ENCODE data around the gene OR52A5. TPM values are rescaled to one million over a fixed set of nuclear protein-coding genes. Genes with fewer than 3 reads are reported as not detected.
"Not testable (repeated sequence)": the region's sequence is repeated elsewhere in the genome, so short reads cannot be mapped to it uniquely, and the experiment has no call there.

Gene OR52A5
- total RNA-seq = not detected

GRCh38 chr11:5137996-5138395 lies at the start of gene OR52A5:
OR52A5 (minus strand) TSS chr11:5138356; CDS start chr11:5132642, 5,714 bp downstream.
- Histone ChIP-seq H3K9me3 (no peaks in the 10 kb centered on the region), H3K27me3 (no peaks in the 10 kb centered on the region), H3K27ac (no peak within 1 kb of the TSS), H3K4me3 (no peak within 1 kb of the TSS), H3K36me3 (no peaks in the 10 kb centered on the region), H3K4me1 (no peaks in the 10 kb centered on the region)
- WGBS, 2 donors = 73 to 86% methylated on average over 2 of the region's 2 CpGs
- no peak for DNase-seq
- intact Hi-C loops (cut with DNase I) = no loop called here
- TF ChIP-seq, protein P1, sequence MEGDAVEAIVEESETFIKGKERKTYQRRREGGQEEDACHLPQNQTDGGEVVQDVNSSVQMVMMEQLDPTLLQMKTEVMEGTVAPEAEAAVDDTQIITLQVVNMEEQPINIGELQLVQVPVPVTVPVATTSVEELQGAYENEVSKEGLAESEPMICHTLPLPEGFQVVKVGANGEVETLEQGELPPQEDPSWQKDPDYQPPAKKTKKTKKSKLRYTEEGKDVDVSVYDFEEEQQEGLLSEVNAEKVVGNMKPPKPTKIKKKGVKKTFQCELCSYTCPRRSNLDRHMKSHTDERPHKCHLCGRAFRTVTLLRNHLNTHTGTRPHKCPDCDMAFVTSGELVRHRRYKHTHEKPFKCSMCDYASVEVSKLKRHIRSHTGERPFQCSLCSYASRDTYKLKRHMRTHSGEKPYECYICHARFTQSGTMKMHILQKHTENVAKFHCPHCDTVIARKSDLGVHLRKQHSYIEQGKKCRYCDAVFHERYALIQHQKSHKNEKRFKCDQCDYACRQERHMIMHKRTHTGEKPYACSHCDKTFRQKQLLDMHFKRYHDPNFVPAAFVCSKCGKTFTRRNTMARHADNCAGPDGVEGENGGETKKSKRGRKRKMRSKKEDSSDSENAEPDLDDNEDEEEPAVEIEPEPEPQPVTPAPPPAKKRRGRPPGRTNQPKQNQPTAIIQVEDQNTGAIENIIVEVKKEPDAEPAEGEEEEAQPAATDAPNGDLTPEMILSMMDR (IDR thresholded peaks at IDR 0.05) = no peak
- no peak for TF ChIP-seq POLR2A (IDR thresholded peaks at IDR 0.05)

GRCh38 chr11:5178046-5178837 lies 40.1 kb upstream of the OR52A5 start:
- Histone ChIP-seq H3K27ac (no peak overlapping the region), H3K36me3 (no peaks in the 10 kb centered on the region), H3K4me1 (no peaks in the 10 kb centered on the region), H3K27me3 (no peaks in the 10 kb centered on the region), H3K9me3 (no peaks in the 10 kb centered on the region), H3K4me3 (no peak overlapping the region)
- intact Hi-C loops (cut with DNase I) = no loop called here
- 72 to 76% methylated on average over 10 of the region's 10 CpGs for WGBS, 2 donors
- TF ChIP-seq, protein P1 (IDR thresholded peaks at IDR 0.05) = no peak
- TF ChIP-seq POLR2A (IDR thresholded peaks at IDR 0.05) = no peak
- DNase-seq = no peak

- DNase-seq = no peak
- Histone ChIP-seq H3K9me3 (no peaks in the 10 kb centered on the region), H3K4me3 (no peak overlapping the region), H3K27me3 (no peaks in the 10 kb centered on the region), H3K4me1 (no peaks in the 10 kb centered on the region), H3K27ac (no peak overlapping the region), H3K36me3 (no peaks in the 10 kb centered on the region)
- TF ChIP-seq POLR2A (IDR thresholded peaks at IDR 0.05) = no peak
- TF ChIP-seq, protein P1 (IDR thresholded peaks at IDR 0.05) = no peak
- intact Hi-C loops (cut with DNase I) = no loop called here
- WGBS, 2 donors = 84 to 86% methylated on average over 7 of the region's 7 CpGs
Observed at GRCh38 chr11:5174934-5175333, 36.8 kb upstream of the OR52A5 start.

DNA sequence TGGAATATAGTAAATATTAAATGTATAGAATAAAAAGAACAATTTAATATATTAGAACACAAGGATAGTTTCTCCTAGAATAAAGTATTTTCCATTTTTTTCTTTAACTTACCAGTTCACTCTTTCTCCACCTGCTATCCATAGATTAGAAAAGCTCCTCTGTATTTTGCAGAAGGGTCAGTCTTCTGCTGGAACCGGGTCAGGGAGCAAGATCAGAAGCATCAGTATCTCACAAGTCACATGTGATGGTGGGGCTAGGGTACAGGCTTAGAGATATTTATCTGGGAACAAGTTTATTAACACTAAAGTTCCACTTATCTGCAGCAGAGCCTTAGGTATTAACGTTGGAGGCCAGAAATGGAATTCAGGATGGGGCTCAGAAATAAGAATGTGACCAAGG lies 33.7 kb upstream of the OR52A5 start:
- H3K27me3 ChIP-seq = no peaks in the 10 kb centered on the region
- 48 to 50% methylated on average over 2 of the region's 2 CpGs for WGBS, 2 donors
- H3K9me3 ChIP-seq = no peaks in the 10 kb centered on the region
- H3K36me3 ChIP-seq = no peaks in the 10 kb centered on the region
- no peaks in the 10 kb centered on the region for H3K4me1 ChIP-seq
- no peak overlapping the region for H3K27ac ChIP-seq
- no peak overlapping the region for H3K4me3 ChIP-seq
- TF ChIP-seq POLR2A (IDR thresholded peaks at IDR 0.05) = no peak
- TF ChIP-seq, protein P1 (IDR thresholded peaks at IDR 0.05) = no peak
- intact Hi-C loops (cut with DNase I) = no loop called here
- no peak for DNase-seq

GRCh38 chr11:5165898-5166297 lies 27.7 kb upstream of the OR52A5 start:
- intact Hi-C loops (cut with DNase I); H3K27me3 ChIP-seq; DNase-seq; H3K4me1 ChIP-seq; H3K27ac ChIP-seq; H3K36me3 ChIP-seq; H3K9me3 ChIP-seq; H3K4me3 ChIP-seq: not testable (repeated sequence)

GRCh38 chr11:5164807-5165206 lies 26.7 kb upstream of the OR52A5 start:
- intact Hi-C loops (cut with DNase I) = not testable (repeated sequence)
- 52 to 68% methylated on average over 6 of the region's 6 CpGs for WGBS, 2 donors

DNA sequence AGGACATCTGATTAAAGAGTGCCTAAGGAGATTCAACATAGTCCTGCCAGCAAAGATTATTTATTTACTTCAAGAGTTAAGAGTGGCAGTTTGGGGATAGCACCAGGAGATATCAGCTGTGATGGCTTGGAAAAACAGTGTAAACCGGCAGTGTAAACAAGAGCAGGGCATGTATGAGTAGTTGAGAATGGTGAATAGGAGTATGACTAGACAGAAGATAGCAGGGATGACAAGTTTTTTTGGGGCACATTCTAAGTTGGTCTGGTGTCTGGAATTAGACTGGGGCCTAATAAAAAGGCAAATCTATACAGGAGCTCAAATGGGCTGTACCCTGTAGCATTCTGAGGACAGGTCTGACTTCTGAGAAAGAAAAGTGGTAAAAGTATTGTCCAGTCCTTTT lies 22.9 kb upstream of the OR52A5 start:
- intact Hi-C loops (cut with DNase I); DNase-seq; H3K36me3 ChIP-seq; H3K4me3 ChIP-seq; H3K9me3 ChIP-seq; H3K27ac ChIP-seq; H3K27me3 ChIP-seq; H3K4me1 ChIP-seq: not testable (repeated sequence)
- 67 to 80% methylated on average over 1 of the region's 1 CpG for whole genome bisulfite sequencing, 2 donors

More at GRCh38 chr11:5164807-5165206, 26.7 kb upstream of the OR52A5 start:
- not testable (repeated sequence) for H3K36me3 ChIP-seq, H3K9me3 ChIP-seq, H3K27me3 ChIP-seq, H3K27ac ChIP-seq, H3K4me3 ChIP-seq, DNase-seq, H3K4me1 ChIP-seq

DNA sequence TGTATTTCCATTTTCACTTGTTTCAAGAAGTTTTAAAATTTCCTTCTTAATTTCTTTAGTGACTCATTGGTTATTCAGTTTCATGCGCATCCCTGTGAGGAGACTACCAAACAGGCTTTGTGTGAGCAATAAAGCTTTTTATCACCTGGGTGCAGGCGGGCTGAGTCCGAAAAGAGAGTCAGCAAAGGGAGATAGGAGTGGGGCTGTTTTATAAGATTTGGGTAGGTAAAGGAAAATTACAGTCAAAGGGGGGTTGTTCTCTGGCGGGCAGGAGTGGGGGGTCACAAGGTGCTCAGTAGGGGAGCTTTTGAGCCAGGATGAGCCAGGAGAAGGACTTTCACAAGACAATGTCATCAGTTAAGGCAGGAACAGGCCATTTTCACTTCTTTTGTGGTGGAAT lies 22.1 kb upstream of the OR52A5 start:
- not testable (repeated sequence) for DNase-seq

More for the DNA sequence above, 22.1 kb upstream of the OR52A5 start:
- H3K27me3 ChIP-seq; H3K4me1 ChIP-seq; H3K4me3 ChIP-seq; H3K27ac ChIP-seq; H3K36me3 ChIP-seq; H3K9me3 ChIP-seq; intact Hi-C loops (cut with DNase I): not testable (repeated sequence)
- WGBS, 2 donors = 85 to 100% methylated on average over 2 to 4 of the region's 4 CpGs
